DOHH2 (cell line): Measurements from ENCODE around the gene RPS6KA2.

Experiments used
- EZH2phosphoT487 ChIP-seq: fragments of 200-600 bp; sonication (generic); IDR thresholded peaks from 2 replicates; pipeline ENCODE4 v1.6.1; 2017; ENCODE audit warnings: borderline replicate concordance, mild to moderate bottlenecking, antibody characterized with exemption, low read length, moderate library complexity, mixed read lengths
- TF ChIP-seq, protein P1 (sequence below): fragments of 200-600 bp; sonication (generic); IDR thresholded peaks from one replicate; pipeline ENCODE4 v1.5.1; 2014; ENCODE audit warnings: antibody characterized with exemption, mild to moderate bottlenecking, low read depth, low read length; ENCODE audit not compliant: poor library complexity, severe bottlenecking

DNA sequence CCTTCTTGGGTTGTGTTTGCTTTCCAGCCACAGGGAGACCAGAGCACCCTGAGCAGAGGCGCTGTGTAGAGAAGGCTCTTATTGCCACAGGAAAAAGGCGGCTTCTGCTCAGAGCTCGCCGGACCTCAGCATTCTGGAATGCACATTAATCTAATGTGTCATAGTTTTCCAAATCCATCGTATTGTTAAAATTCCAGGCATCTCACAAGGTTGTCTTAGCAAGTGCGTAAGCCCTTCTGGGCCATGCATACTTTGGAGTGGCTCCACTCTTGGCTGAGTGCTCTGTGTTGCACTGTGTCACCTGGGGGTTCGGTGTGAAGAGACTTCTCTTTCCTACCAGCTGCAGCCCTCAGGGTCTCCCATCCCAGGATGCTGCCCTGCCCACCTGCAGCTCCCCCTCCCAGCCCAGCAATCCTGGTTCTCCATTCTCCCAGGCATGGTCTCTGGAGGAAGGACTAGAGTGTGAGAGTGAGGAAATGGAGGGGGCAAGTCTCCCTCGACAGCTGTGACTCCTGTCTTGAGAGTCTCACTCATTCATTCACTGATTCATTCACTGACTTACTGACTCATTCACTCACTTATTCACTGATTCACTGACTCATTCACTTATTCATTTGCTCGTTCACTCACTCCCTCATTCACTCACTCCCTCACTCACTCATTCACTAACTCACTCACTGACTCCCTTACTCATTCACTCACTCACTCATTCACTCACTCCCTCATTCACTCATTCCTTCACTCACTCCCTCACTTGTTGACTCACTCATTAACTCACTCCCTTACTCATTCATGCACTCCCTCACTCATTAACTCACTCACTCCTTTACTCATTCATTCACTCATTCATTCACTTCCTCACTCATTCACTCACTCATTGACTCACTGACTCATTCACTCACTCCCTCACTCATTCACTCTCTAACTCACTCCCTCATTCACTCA, 160.6 kb downstream of the RPS6KA2 start:
- TF ChIP-seq, protein P1, sequence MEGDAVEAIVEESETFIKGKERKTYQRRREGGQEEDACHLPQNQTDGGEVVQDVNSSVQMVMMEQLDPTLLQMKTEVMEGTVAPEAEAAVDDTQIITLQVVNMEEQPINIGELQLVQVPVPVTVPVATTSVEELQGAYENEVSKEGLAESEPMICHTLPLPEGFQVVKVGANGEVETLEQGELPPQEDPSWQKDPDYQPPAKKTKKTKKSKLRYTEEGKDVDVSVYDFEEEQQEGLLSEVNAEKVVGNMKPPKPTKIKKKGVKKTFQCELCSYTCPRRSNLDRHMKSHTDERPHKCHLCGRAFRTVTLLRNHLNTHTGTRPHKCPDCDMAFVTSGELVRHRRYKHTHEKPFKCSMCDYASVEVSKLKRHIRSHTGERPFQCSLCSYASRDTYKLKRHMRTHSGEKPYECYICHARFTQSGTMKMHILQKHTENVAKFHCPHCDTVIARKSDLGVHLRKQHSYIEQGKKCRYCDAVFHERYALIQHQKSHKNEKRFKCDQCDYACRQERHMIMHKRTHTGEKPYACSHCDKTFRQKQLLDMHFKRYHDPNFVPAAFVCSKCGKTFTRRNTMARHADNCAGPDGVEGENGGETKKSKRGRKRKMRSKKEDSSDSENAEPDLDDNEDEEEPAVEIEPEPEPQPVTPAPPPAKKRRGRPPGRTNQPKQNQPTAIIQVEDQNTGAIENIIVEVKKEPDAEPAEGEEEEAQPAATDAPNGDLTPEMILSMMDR, result no peak
- no peak for TF ChIP-seq EZH2phosphoT487
